ENCODE data around the gene TENT5C. TPM values are rescaled to one million over a fixed set of nuclear protein-coding genes. Genes with fewer than 3 reads are reported as not detected.

TENT5C gene
- total RNA-seq, 4 donors from 2014 or later: 2.7 to 5.0 (median 3.4) TPM

Other genes starting within 250 kb of the TENT5C start
- gene MAN1A2, start 238.6 kb upstream of the TENT5C start, total RNA-seq: 10 to 100 TPM; 28.9 to 46.2 (median 35.0) TPM

Measured in suprapubic skin (tissue), 4 donors.